ENCODE data around the gene RAMP1. TPM values are rescaled to one million over a fixed set of nuclear protein-coding genes. Genes with fewer than 3 reads are reported as not detected.
A peak's percentile ranks its signal among the peaks of the same experiment; 100 is the strongest.

The RAMP1 gene
- total RNA-seq, 4 donors from 2014 or later, result 10.0 to 16.1 (median 11.2) TPM

GRCh38 chr2:237874585-237875161 lies 15.2 kb downstream of the RAMP1 start:
- no peaks in the 10 kb centered on the region for H3K9me3 ChIP-seq
- H3K4me1 ChIP-seq, result peaks cover 24% of the 10 kb centered on the region
- 66% methylated on average over 7 of the region's 7 CpGs for WGBS
- H3K4me3 ChIP-seq, result no peak overlapping the region
- H3K27me3 ChIP-seq, result peaks cover 3% of the 10 kb centered on the region
- H3K36me3 ChIP-seq, result no peaks in the 10 kb centered on the region
- no peak overlapping the region for H3K27ac ChIP-seq
- peak in 1 of 2 donors; percentile 75 for DNase-seq (ENCODE audit: low spot score in 2 of 2)
- TF ChIP-seq CTCF (IDR thresholded peaks at IDR 0.05), result no peak
- no peak for TF ChIP-seq POLR2AphosphoS5 (IDR thresholded peaks at IDR 0.05)
- no peak for TF ChIP-seq POLR2A (IDR thresholded peaks at IDR 0.05)
- no peak for TF ChIP-seq EP300 (IDR thresholded peaks at IDR 0.05)

- 96% methylated on average over 6 of the region's 16 CpGs for WGBS
- Histone ChIP-seq H3K9me3 (no peaks in the 10 kb centered on the region), H3K4me3 (no peak overlapping the region), H3K27ac (no peak overlapping the region), H3K36me3 (no peaks in the 10 kb centered on the region), H3K4me1 (peaks cover 24% of the 10 kb centered on the region), H3K27me3 (peaks cover 3% of the 10 kb centered on the region)
- TF ChIP-seq POLR2A (IDR thresholded peaks at IDR 0.05) (no peak), POLR2AphosphoS5 (IDR thresholded peaks at IDR 0.05) (no peak), EP300 (IDR thresholded peaks at IDR 0.05) (no peak), CTCF (IDR thresholded peaks at IDR 0.05) (no peak)
- DNase-seq (ENCODE audit: low spot score in 2 of 2), result peak in 1 of 2 donors; percentile 69
These were observed 16.0 kb downstream of the RAMP1 start for GRCh38 chr2:237875256-237876060.

- peaks cover 24% of the 10 kb centered on the region for H3K4me1 ChIP-seq
- 96% methylated on average over 8 of the region's 14 CpGs for WGBS
- H3K27ac ChIP-seq, result no peak overlapping the region
These were observed 16.7 kb downstream of the RAMP1 start for GRCh38 chr2:237876061-237876526.

GRCh38 chr2:237876532-237876931 lies 17.1 kb downstream of the RAMP1 start:
- peaks cover 24% of the 10 kb centered on the region for H3K4me1 ChIP-seq
- no peaks in the 10 kb centered on the region for H3K9me3 ChIP-seq
- H3K27ac ChIP-seq, result no peak overlapping the region
- 83% methylated on average over 8 of the region's 12 CpGs for WGBS
- H3K4me3 ChIP-seq, result no peak overlapping the region
- TF ChIP-seq POLR2AphosphoS5 (IDR thresholded peaks at IDR 0.05) (no peak), EP300 (IDR thresholded peaks at IDR 0.05) (no peak), CTCF (IDR thresholded peaks at IDR 0.05) (no peak), POLR2A (IDR thresholded peaks at IDR 0.05) (no peak)
- no peaks in the 10 kb centered on the region for H3K36me3 ChIP-seq
- DNase-seq (ENCODE audit: low spot score in 2 of 2), result peak in 1 of 2 donors; percentile 44
- peaks cover 3% of the 10 kb centered on the region for H3K27me3 ChIP-seq

More at GRCh38 chr2:237876061-237876526, 16.7 kb downstream of the RAMP1 start:
- no peaks in the 10 kb centered on the region for H3K9me3 ChIP-seq
- H3K4me3 ChIP-seq, result no peak overlapping the region
- H3K27me3 ChIP-seq, result peaks cover 3% of the 10 kb centered on the region
- no peaks in the 10 kb centered on the region for H3K36me3 ChIP-seq
- TF ChIP-seq EP300 (IDR thresholded peaks at IDR 0.05) (no peak), POLR2A (IDR thresholded peaks at IDR 0.05) (no peak), POLR2AphosphoS5 (IDR thresholded peaks at IDR 0.05) (no peak), CTCF (IDR thresholded peaks at IDR 0.05) (no peak)
- DNase-seq (ENCODE audit: low spot score in 2 of 2), result peak in 1 of 2 donors; percentile 68

- Histone ChIP-seq H3K4me3 (no peak overlapping the region), H3K27me3 (peaks cover 3% of the 10 kb centered on the region), H3K27ac (no peak overlapping the region), H3K9me3 (no peaks in the 10 kb centered on the region), H3K36me3 (no peaks in the 10 kb centered on the region), H3K4me1 (peaks cover 24% of the 10 kb centered on the region)
- no peak for TF ChIP-seq POLR2AphosphoS5 (IDR thresholded peaks at IDR 0.05)
- TF ChIP-seq CTCF (IDR thresholded peaks at IDR 0.05), result no peak
- TF ChIP-seq EP300 (IDR thresholded peaks at IDR 0.05), result no peak
- no peak for TF ChIP-seq POLR2A (IDR thresholded peaks at IDR 0.05)
- peak in 1 of 2 donors; percentile 74 for DNase-seq (ENCODE audit: low spot score in 2 of 2)
- WGBS, result 90% methylated on average over 21 of the region's 23 CpGs
These were observed 17.6 kb downstream of the RAMP1 start for GRCh38 chr2:237876951-237877491.

All from suprapubic skin (tissue), 4 donors.